Duodenal mucosa (tissue), 2 donors: Measurements from ENCODE around the gene UBE2R2.
"Not testable (repeated sequence)": the region's sequence is repeated elsewhere in the genome, so short reads cannot be mapped to it uniquely, and the experiment has no call there.

ENCODE experiments used
- H3K27ac ChIP-seq: one replicate; pipeline ENCODE4 v1.7.0; 2013; ENCODE audit warnings: low read depth, low read length
- H3K27me3 ChIP-seq, 2 donors: one replicate each; pipeline ENCODE4 v1.7.0; 2013; ENCODE audit warnings: low read length in 2 of 2, control low read depth in 1 of 2; ENCODE audit not compliant: insufficient read depth in 2 of 2, control insufficient read depth in 1 of 2
- H3K36me3 ChIP-seq, 2 donors: one replicate each; pipeline ENCODE4 v1.7.0; 2013; ENCODE audit warnings: low read length in 2 of 2, control low read depth in 1 of 2; ENCODE audit not compliant: insufficient read depth in 2 of 2, control insufficient read depth in 1 of 2
- H3K4me1 ChIP-seq, 2 donors: one replicate each; pipeline ENCODE4 v1.7.0; 2013; ENCODE audit warnings: low read length in 2 of 2, control low read depth in 1 of 2; ENCODE audit not compliant: insufficient read depth in 2 of 2, control insufficient read depth in 1 of 2
- H3K4me3 ChIP-seq, 2 donors: one replicate each; pipeline ENCODE4 v1.7.0; 2013; ENCODE audit warnings: low read length in 2 of 2, low read depth in 1 of 2
- H3K9ac ChIP-seq, 2 donors: one replicate each; pipeline ENCODE4 v1.7.0; 2013; ENCODE audit warnings: low read length in 2 of 2, low read depth in 1 of 2
- H3K9me3 ChIP-seq, 2 donors: one replicate each; pipeline ENCODE4 v1.7.0; 2013; ENCODE audit warnings: low read length in 2 of 2, control low read depth in 1 of 2; ENCODE audit not compliant: control insufficient read depth in 1 of 2

The UBE2R2 gene

DNA sequence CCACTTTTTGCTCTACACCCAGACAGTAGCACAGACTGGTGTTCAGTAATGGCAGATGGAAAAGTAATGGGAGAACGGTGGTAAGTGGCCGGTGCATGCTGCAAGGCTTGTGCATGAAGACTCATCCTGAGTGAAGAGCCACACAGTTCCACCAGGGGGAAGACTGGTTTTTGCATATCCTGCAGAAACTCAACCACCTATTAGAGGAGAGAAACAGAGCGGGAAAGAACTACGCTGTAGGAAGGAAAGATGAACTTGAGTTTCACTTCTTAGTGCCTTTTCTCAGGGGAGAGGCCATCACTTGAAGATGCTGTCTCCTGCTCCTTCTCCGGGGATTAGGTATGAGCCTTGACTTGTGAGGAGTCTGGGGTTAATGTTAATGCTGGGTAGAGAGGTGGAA lies 31.0 kb upstream of the UBE2R2 start:
- no peak overlapping the region for H3K9ac ChIP-seq
- peaks cover 0 to 6% of the 10 kb centered on the region in 2 donors for H3K36me3 ChIP-seq
- H3K9me3 ChIP-seq: no peaks in the 10 kb centered on the region
- no peaks in the 10 kb centered on the region for H3K4me1 ChIP-seq
- H3K27me3 ChIP-seq: no peaks in the 10 kb centered on the region
- no peak overlapping the region for H3K27ac ChIP-seq
- H3K4me3 ChIP-seq: no peak overlapping the region

GRCh38 chr9:33786681-33787080 lies 30.3 kb upstream of the UBE2R2 start:
- H3K27me3 ChIP-seq: no peaks in the 10 kb centered on the region
- H3K4me1 ChIP-seq: no peaks in the 10 kb centered on the region
- no peak overlapping the region for H3K27ac ChIP-seq
- no peak overlapping the region for H3K4me3 ChIP-seq
- H3K9me3 ChIP-seq: no peaks in the 10 kb centered on the region
- H3K36me3 ChIP-seq: peaks cover 0 to 6% of the 10 kb centered on the region in 2 donors
- no peak overlapping the region for H3K9ac ChIP-seq

GRCh38 chr9:33787839-33788238 lies 29.1 kb upstream of the UBE2R2 start:
- H3K4me3 ChIP-seq: no peak overlapping the region
- no peaks in the 10 kb centered on the region for H3K4me1 ChIP-seq
- no peaks in the 10 kb centered on the region for H3K9me3 ChIP-seq
- H3K27ac ChIP-seq: no peak overlapping the region
- no peak overlapping the region for H3K9ac ChIP-seq
- peaks cover 0 to 6% of the 10 kb centered on the region in 2 donors for H3K36me3 ChIP-seq
- H3K27me3 ChIP-seq: no peaks in the 10 kb centered on the region

- not testable (repeated sequence) for H3K27ac ChIP-seq, H3K9me3 ChIP-seq, H3K9ac ChIP-seq, H3K4me1 ChIP-seq, H3K36me3 ChIP-seq, H3K27me3 ChIP-seq, H3K4me3 ChIP-seq
Measured at GRCh38 chr9:33789429-33789828, 27.5 kb upstream of the UBE2R2 start.

DNA sequence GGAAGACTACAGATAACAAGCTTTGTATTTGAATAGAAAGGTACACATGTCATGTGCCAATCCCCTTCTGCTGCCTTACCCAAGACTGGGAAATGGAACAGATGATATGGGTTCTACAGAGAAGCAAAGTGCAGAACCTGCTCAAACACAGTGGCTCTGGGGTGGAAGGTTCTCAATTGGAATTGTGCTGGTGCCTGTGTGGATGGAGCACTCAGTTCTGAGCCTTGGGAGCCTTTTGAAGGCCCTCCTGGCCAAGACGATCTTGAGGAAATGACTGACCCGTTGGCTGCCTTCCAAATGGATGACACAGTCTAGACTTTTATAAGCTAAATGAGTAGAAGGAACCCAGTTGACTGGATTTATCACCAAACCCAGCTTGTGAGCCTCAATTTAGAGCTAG lies 25.8 kb upstream of the UBE2R2 start:
- Histone ChIP-seq H3K36me3 (peaks cover 0 to 6% of the 10 kb centered on the region in 2 donors), H3K4me1 (no peaks in the 10 kb centered on the region), H3K9ac (no peak overlapping the region), H3K9me3 (no peaks in the 10 kb centered on the region), H3K4me3 (no peak overlapping the region), H3K27me3 (no peaks in the 10 kb centered on the region), H3K27ac (no peak overlapping the region)

DNA sequence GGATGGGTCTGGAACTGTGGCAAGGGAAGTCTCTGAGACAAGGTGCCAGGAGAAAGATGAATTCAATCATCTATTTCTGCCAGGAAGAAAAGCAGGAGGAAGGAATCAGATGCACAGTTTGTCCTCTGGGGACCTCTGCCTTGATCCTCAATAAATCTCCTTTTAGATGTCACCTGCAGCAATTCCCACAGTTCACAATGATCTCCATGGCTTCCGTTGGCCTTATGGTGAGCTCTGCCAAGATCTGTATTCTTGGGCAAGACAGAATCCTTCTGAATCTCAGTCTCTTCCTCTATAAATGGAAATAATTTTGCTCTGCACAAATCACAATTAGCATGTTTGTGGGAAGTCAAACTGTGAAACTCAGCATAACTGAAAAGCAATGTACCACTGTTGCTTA lies 23.5 kb upstream of the UBE2R2 start:
- not testable (repeated sequence) for H3K4me1 ChIP-seq

DNA sequence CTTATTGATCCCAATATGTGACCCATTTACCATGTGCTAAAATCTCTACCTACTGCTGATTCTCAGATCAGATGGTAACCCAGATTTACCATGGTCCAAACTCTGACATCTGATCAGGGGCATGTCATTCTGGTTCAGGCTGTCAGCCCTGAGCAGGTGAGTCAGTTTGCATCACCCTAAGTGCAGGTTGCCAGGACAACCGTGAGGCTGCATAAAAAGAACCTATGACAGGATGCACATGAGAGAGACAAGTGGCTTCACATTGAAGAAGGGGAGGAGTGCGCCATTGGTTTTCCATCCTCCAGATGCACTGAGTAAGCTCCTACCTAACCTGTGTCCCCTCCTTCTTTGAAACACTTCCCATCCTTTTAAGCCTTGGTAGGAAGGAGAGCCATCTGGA lies 22.4 kb upstream of the UBE2R2 start:
- Histone ChIP-seq H3K4me3 (no peak overlapping the region), H3K9me3 (no peaks in the 10 kb centered on the region), H3K4me1 (no peaks in the 10 kb centered on the region), H3K36me3 (peaks cover 0 to 26% of the 10 kb centered on the region in 2 donors), H3K27ac (no peak overlapping the region), H3K9ac (no peak overlapping the region), H3K27me3 (no peaks in the 10 kb centered on the region)

More for the DNA sequence above, 23.5 kb upstream of the UBE2R2 start:
- not testable (repeated sequence) for H3K27ac ChIP-seq, H3K9ac ChIP-seq, H3K27me3 ChIP-seq, H3K9me3 ChIP-seq, H3K4me3 ChIP-seq
- peaks cover 0 to 17% of the 10 kb centered on the region in 2 donors for H3K36me3 ChIP-seq

DNA sequence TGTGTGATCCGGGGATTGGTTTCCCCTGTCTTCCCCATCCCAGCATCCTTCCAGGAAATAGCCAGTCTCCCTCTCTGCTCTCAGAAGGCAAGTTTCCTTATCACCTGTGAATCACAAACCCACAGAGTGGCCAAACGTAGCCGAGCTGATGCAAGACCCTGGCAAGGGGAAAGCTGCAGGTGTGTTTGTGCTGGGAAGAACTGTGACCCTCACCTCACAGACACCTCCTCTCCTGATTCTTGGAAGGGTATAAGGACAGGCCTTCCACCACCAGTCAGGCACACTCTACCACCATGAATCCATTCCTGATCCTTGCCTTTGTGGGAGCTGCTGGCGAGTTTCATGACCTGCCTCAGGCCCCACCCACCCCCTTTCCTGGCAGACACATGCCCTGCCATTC lies 21.7 kb upstream of the UBE2R2 start, which contains the start of gene PRSS3:
Gene PRSS3 (plus strand): TSS at position 281 of the 400 bp plus-strand sequence. CDS start 13 bp downstream, at position 294.
- Histone ChIP-seq H3K4me1 (no peaks in the 10 kb centered on the region), H3K9ac (no peak within 1 kb of the TSS), H3K36me3 (peaks cover 0 to 33% of the 10 kb centered on the region in 2 donors), H3K9me3 (no peaks in the 10 kb centered on the region), H3K4me3 (no peak within 1 kb of the TSS), H3K27me3 (no peaks in the 10 kb centered on the region), H3K27ac (no peak within 1 kb of the TSS)

DNA sequence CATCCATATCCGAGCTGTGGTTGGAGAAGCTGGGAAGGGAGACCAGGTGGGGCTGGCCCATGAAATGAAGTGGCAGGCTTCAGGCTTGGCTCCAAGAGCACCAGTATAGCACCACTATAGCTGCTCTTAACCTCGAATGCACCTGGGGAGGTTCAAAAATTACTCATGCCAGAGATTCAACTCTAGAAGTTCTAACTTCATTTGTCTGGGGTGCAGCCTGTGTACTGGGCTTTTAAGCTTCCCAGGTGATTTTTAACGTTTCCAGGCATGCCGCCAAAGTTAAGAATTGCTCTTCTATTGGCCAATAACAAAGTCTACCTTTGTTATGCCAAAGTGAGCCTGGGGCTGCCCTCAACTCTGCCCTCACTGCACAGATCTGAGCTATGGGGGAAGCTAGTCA lies 21.1 kb upstream of the UBE2R2 start:
- no peak overlapping the region for H3K9ac ChIP-seq

DNA sequence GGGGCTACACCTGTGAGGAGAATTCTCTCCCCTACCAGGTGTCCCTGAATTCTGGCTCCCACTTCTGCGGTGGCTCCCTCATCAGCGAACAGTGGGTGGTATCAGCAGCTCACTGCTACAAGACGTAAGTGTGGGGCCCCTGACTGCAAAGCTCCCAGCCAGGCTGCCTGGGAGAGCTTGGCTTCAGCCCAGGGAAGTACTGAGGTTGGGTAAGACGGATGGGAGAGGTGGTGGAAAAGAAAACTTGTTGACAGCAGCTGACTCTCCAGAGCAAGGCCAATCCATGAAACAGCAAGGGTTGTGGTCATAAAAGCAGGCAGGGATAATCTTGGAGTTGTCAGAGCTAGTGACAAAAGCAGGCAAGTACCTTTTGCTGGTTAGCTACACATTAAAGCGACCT lies 20.3 kb upstream of the UBE2R2 start:
- H3K4me1 ChIP-seq, H3K27ac ChIP-seq, H3K27me3 ChIP-seq, H3K9me3 ChIP-seq, H3K4me3 ChIP-seq, H3K9ac ChIP-seq: not testable (repeated sequence)
- peaks cover 0 to 36% of the 10 kb centered on the region in 2 donors for H3K36me3 ChIP-seq

More for the DNA sequence above, 21.1 kb upstream of the UBE2R2 start:
- peaks cover 0 to 36% of the 10 kb centered on the region in 2 donors for H3K36me3 ChIP-seq
- H3K4me1 ChIP-seq: no peaks in the 10 kb centered on the region
- no peak overlapping the region for H3K4me3 ChIP-seq
- H3K9me3 ChIP-seq: no peaks in the 10 kb centered on the region
- H3K27me3 ChIP-seq: no peaks in the 10 kb centered on the region
- no peak overlapping the region for H3K27ac ChIP-seq

- H3K9ac ChIP-seq: no peak overlapping the region
- H3K9me3 ChIP-seq: no peaks in the 10 kb centered on the region
- peaks cover 0 to 36% of the 10 kb centered on the region in 2 donors for H3K36me3 ChIP-seq
- no peaks in the 10 kb centered on the region for H3K27me3 ChIP-seq
- H3K27ac ChIP-seq: no peak overlapping the region
- H3K4me3 ChIP-seq: no peak overlapping the region
- no peaks in the 10 kb centered on the region for H3K4me1 ChIP-seq
Measured at GRCh38 chr9:33797837-33798236, 19.1 kb upstream of the UBE2R2 start.
